IMR-90 (cell line): Measurements from ENCODE around the gene RHBDD2. TPM values are rescaled to one million over a fixed set of nuclear protein-coding genes. Genes with fewer than 3 reads are reported as not detected.
"Not testable (repeated sequence)": the region's sequence is repeated elsewhere in the genome, so short reads cannot be mapped to it uniquely, and the experiment has no call there.

Source experiments
- ATAC-seq: fragments of 200-7000 bp; cut with Tn5 transposase; 2 replicates; pipeline ENCODE4 v1.9.1; 2020; ENCODE audit warnings: low read depth, mild to moderate bottlenecking, moderate library complexity
- BruUV-seq: library from RNA; stranded (reverse); fragments of 400-500 nt; replicated peaks from 2 replicates; lab custom pipeline; 2021; lab: Mats Ljungman, UMichigan
- CTCF ChIA-PET: fragments of 300-600 bp; formaldehyde crosslinking; extraction: SDS; loops from one replicate; lab custom pipeline; 2021; ENCODE audit warnings: antibody characterized with exemption; lab: Yijun Ruan, JAX
- POLR2A ChIA-PET: fragments of 300-600 bp; sonication (Branson Sonifier 250); formaldehyde crosslinking; loops from one replicate; lab custom pipeline; 2022; ENCODE audit warnings: antibody characterized with exemption; ENCODE audit not compliant: unreplicated experiment; lab: Charles Lee
- DNase-seq: peaks from one replicate; pipeline ENCODE4 v3.0.0; 2013
- H2AFZ ChIP-seq: replicated peaks from 2 replicates; pipeline ENCODE3; 2013; ENCODE audit warnings: low read length, mild to moderate bottlenecking; ENCODE audit not compliant: poor library complexity
- H2AK5ac ChIP-seq: 2 replicates; pipeline ENCODE4 v1.6.1; 2013; ENCODE audit warnings: low read depth, low read length, inconsistent platforms
- H2AK9ac ChIP-seq: replicated peaks from 2 replicates; pipeline ENCODE3; 2013; ENCODE audit warnings: mild to moderate bottlenecking, low read depth, low read length, moderate library complexity; ENCODE audit not compliant: poor library complexity
- H2BK120ac ChIP-seq: 2 replicates; pipeline ENCODE4 v1.6.1; 2013; ENCODE audit warnings: low read depth, low read length, inconsistent platforms
- H2BK15ac ChIP-seq: 3 replicates; pipeline ENCODE4 v1.6.1; 2013; ENCODE audit warnings: low read depth, low read length, inconsistent platforms
- H2BK20ac ChIP-seq: 2 replicates; pipeline ENCODE4 v1.6.1; 2013; ENCODE audit warnings: low read depth, mild to moderate bottlenecking, inconsistent platforms, low read length, moderate library complexity
- H2BK5ac ChIP-seq: 2 replicates; pipeline ENCODE4 v1.6.1; 2013; ENCODE audit warnings: mild to moderate bottlenecking, low read depth, low read length, inconsistent platforms; ENCODE audit not compliant: poor library complexity, severe bottlenecking
- H3K14ac ChIP-seq: replicated peaks from 2 replicates; pipeline ENCODE4 v1.6.1; 2013; ENCODE audit warnings: low read depth, low read length, inconsistent platforms
- H3K18ac ChIP-seq: 2 replicates; pipeline ENCODE4 v1.6.1; 2013; ENCODE audit warnings: low read depth, low read length, control low read depth
- H3K23ac ChIP-seq: 2 replicates; pipeline ENCODE4 v1.6.1; 2013; ENCODE audit warnings: low read depth, low read length, inconsistent platforms
- H3K27ac ChIP-seq: 2 replicates; pipeline ENCODE4 v1.5.1; 2013; ENCODE audit warnings: mild to moderate bottlenecking, control low read depth, low read length; ENCODE audit not compliant: insufficient read depth
- H3K27me3 ChIP-seq: 2 replicates; pipeline ENCODE4 v1.6.1; 2013; ENCODE audit warnings: low read length; ENCODE audit not compliant: control insufficient read depth, insufficient read depth
- H3K36me3 ChIP-seq: 2 replicates; pipeline ENCODE4 v1.6.1; 2013; ENCODE audit warnings: low read length, mixed read lengths; ENCODE audit not compliant: control insufficient read depth, insufficient read depth
- H3K4ac ChIP-seq: 2 replicates; pipeline ENCODE4 v1.6.1; 2013; ENCODE audit warnings: low read depth, low read length, inconsistent platforms
- H3K4me1 ChIP-seq: 2 replicates; pipeline ENCODE4 v1.6.1; 2013; ENCODE audit warnings: low read length, mixed read lengths; ENCODE audit not compliant: control insufficient read depth, insufficient read depth
- H3K4me2 ChIP-seq: 2 replicates; pipeline ENCODE4 v1.6.1; 2013; ENCODE audit warnings: low read depth, mild to moderate bottlenecking, control low read depth, low read length, moderate library complexity
- H3K4me3 ChIP-seq: 2 replicates; pipeline ENCODE4 v1.5.1; 2013; ENCODE audit warnings: low read depth, mild to moderate bottlenecking, control low read depth, low read length, moderate library complexity; ENCODE audit not compliant: insufficient read depth
- H3K56ac ChIP-seq: 2 replicates; pipeline ENCODE4 v1.6.1; 2013; ENCODE audit warnings: low read length, inconsistent platforms; ENCODE audit not compliant: insufficient read depth; ENCODE audit errors: extremely low read depth
- H3K79me1 ChIP-seq, 2 experiments: 2 replicates each; pipeline ENCODE4 v1.6.1; 2013; ENCODE audit warnings: low read length in 2 of 2, inconsistent platforms in 1 of 2, low read depth in 1 of 2
- H3K9ac ChIP-seq: 2 replicates; pipeline ENCODE4 v1.6.1; 2013; ENCODE audit warnings: low read depth, low read length, control low read depth
- H3K9me1 ChIP-seq: 2 replicates; pipeline ENCODE4 v1.6.1; 2013; ENCODE audit warnings: low read length, inconsistent platforms; ENCODE audit not compliant: insufficient read depth
- H3K9me3 ChIP-seq: 2 replicates; pipeline ENCODE4 v1.6.1; 2013; ENCODE audit warnings: low read length; ENCODE audit not compliant: control insufficient read depth, insufficient read depth
- H4K20me1 ChIP-seq: 2 replicates; pipeline ENCODE4 v1.6.1; 2013; ENCODE audit warnings: low read length, inconsistent platforms; ENCODE audit not compliant: insufficient read depth
- H4K5ac ChIP-seq: 2 replicates; pipeline ENCODE4 v1.6.1; 2013; ENCODE audit warnings: mild to moderate bottlenecking, low read depth, low read length, control low read depth
- H4K8ac ChIP-seq, 2 experiments: 2 replicates each; pipeline ENCODE4 v1.6.1; 2013; ENCODE audit warnings: low read depth in 2 of 2, low read length in 2 of 2, control low read depth in 1 of 2, inconsistent platforms in 1 of 2
- H4K91ac ChIP-seq: 2 replicates; pipeline ENCODE4 v1.6.1; 2013; ENCODE audit warnings: low read depth, low read length, inconsistent platforms; ENCODE audit not compliant: insufficient read depth
- WGBS, 2 experiments: methylation state at CpG; one replicate each; pipeline versions ENCODE4 v1.1.5 to v1.1.7; 2013; ENCODE audit warnings: missing lambda C conversion rate in 2 of 2; ENCODE audit not compliant: insufficient read length in 1 of 2; ENCODE audit errors: extremely low coverage in 2 of 2; 5-methylcytosine and 5-hydroxymethylcytosine counted together
- dilution Hi-C: fragments of 300-500 bp; cut with HindIII; formaldehyde crosslinking; loops from one replicate; pipeline ENCODE4 v1.14.3; 2018; ENCODE audit warnings: low sequenced_read_pairs; ENCODE audit not compliant: unreplicated experiment
- in situ Hi-C: fragments of 300-500 bp; cut with MboI; formaldehyde crosslinking; loops from 3 replicates; pipeline ENCODE4 v1.14.3; 2019; ENCODE audit warnings: low sequenced_read_pairs, inconsistent platforms, mixed read lengths
- intact Hi-C: fragments of 100-400 bp; cut with micrococcal nuclease; formaldehyde crosslinking; loops from 2 replicates; pipeline ENCODE4 v1.10.0; 2022
- polyA plus RNA-seq, 3 experiments: library from polyadenylated mRNA; depleted of rRNA; stranded (reverse); fragments of >200 nt; gene quantifications; 2 replicates each; pipeline ENCODE4 v1.2.3, GENCODE V29; 2012; ENCODE audit warnings: low replicate concordance in 1 of 3
- total RNA-seq: library from RNA; depleted of rRNA; stranded (reverse); fragments of >200 nt; gene quantifications from 2 replicates; pipeline ENCODE4 v1.2.3, GENCODE V29; 2012

Gene RHBDD2
- total and polyA plus RNA-seq, 2 of the 4 experiments (the other 2 are of a cell fraction): 9.7 to 42.4 TPM

- CTCF ChIA-PET, H3K23ac ChIP-seq, H4K20me1 ChIP-seq, H2AK9ac ChIP-seq, H3K9me3 ChIP-seq, H2AFZ ChIP-seq, H3K4me2 ChIP-seq, H3K36me3 ChIP-seq, in situ Hi-C loops, BruUV-seq, H3K9me1 ChIP-seq, H3K56ac ChIP-seq, H2BK5ac ChIP-seq, H3K18ac ChIP-seq, H3K4me3 ChIP-seq, dilution Hi-C loops, H4K5ac ChIP-seq, H3K4ac ChIP-seq, POLR2A ChIA-PET, H2BK15ac ChIP-seq, H2AK5ac ChIP-seq, H2BK20ac ChIP-seq, ATAC-seq, H4K8ac ChIP-seq, H2BK120ac ChIP-seq, H3K4me1 ChIP-seq, H3K9ac ChIP-seq, intact Hi-C loops, H4K91ac ChIP-seq, H3K14ac ChIP-seq, H3K79me1 ChIP-seq, H3K27ac ChIP-seq: not testable (repeated sequence)
- peak; percentile 36 for DNase-seq
- peaks cover 13% of the 10 kb centered on the region for H3K27me3 ChIP-seq
- WGBS, 2 experiments: no CpG with 5 or more reads among the region's 6 CpGs
Observed at GRCh38 chr7:75829656-75830055, 49.2 kb upstream of the RHBDD2 start.
